SK-N-SH (cell line): ENCODE results near the gene ZFP64. TPM values are rescaled to one million over a fixed set of nuclear protein-coding genes. Genes with fewer than 3 reads are reported as not detected.

ENCODE experiments used
- CTCF ChIA-PET: fragments of 300-600, 350-600 bp; formaldehyde crosslinking; extraction: SDS; loops from one replicate; lab custom pipeline; 2021; lab: Yijun Ruan, JAX
- POLR2A ChIA-PET: fragments of 350-600 bp; sonication (Branson Sonifier 250); formaldehyde crosslinking; extraction: SDS; loops from one replicate; lab custom pipeline; 2020; ENCODE audit warnings: antibody characterized with exemption, inconsistent platforms; lab: Yijun Ruan, JAX
- DNase-seq: peaks from one replicate; pipeline ENCODE4 v3.0.0; 2012
- H2AFZ ChIP-seq: fragments of 200-600 bp; sonication (generic); 2 replicates; pipeline ENCODE4 v1.8.1; 2016; ENCODE audit warnings: antibody characterized with exemption, mild to moderate bottlenecking, low read depth
- H3F3A ChIP-seq: fragments of 200-600 bp; sonication (generic); replicated peaks from 2 replicates; pipeline ENCODE3; 2016; ENCODE audit warnings: antibody characterized with exemption, mild to moderate bottlenecking; ENCODE audit not compliant: insufficient read depth
- H3K27ac ChIP-seq, 2 experiments: fragments of 200-500 bp in 1 of 2; fragments of 200-600 bp in 1 of 2; sonication (Bioruptor generic) in 1 of 2; sonication (generic), shearing (Covaris generic) in 1 of 2; 2 replicates each; pipeline versions ENCODE4 v1.5.1 to v1.6.1; 2014 to 2016; ENCODE audit warnings: low read depth in 2 of 2, inconsistent platforms in 1 of 2, low read length in 1 of 2, mild to moderate bottlenecking in 1 of 2, mixed read lengths in 1 of 2
- H3K27me3 ChIP-seq: fragments of 200-600 bp; sonication (generic), shearing (Covaris generic); 2 replicates; pipeline ENCODE4 v1.6.1; 2016; ENCODE audit warnings: mixed run types; ENCODE audit not compliant: insufficient read depth
- H3K36me3 ChIP-seq, 2 experiments: fragments of 200-500 bp in 1 of 2; fragments of 200-600 bp in 1 of 2; sonication (Bioruptor generic) in 1 of 2; sonication (generic) in 1 of 2; replicated peaks in 1 of 2; 2 replicates each; pipeline versions ENCODE3 to v1.5.1; 2014 to 2016; ENCODE audit warnings: low read length in 1 of 2, mild to moderate bottlenecking in 1 of 2; ENCODE audit not compliant: insufficient read depth in 2 of 2, control insufficient read depth in 1 of 2
- H3K4me1 ChIP-seq, 2 experiments: fragments of 200-500 bp in 1 of 2; fragments of 200-600 bp in 1 of 2; sonication (Bioruptor generic) in 1 of 2; sonication (generic), shearing (Covaris generic) in 1 of 2; 2 replicates each; pipeline versions ENCODE4 v1.5.1 to v1.6.1; 2014 to 2016; ENCODE audit warnings: low read depth in 1 of 2, low read length in 1 of 2, mixed run types in 1 of 2; ENCODE audit not compliant: insufficient read depth in 2 of 2, control insufficient read depth in 1 of 2
- H3K4me2 ChIP-seq: fragments of 200-600 bp; sonication (generic), shearing (Covaris generic); 2 replicates; pipeline ENCODE4 v1.6.1; 2017; ENCODE audit warnings: mixed run types
- H3K4me3 ChIP-seq, 2 experiments: fragments of 200-500 bp in 1 of 2; fragments of 200-600 bp in 1 of 2; sonication (Bioruptor generic) in 1 of 2; sonication (generic), shearing (Covaris generic) in 1 of 2; 2 replicates each; pipeline versions ENCODE4 v1.5.1 to v1.8.1; 2014 to 2016; ENCODE audit warnings: low read depth in 2 of 2, inconsistent platforms in 1 of 2, low read length in 1 of 2, mild to moderate bottlenecking in 1 of 2, mixed read lengths in 1 of 2, moderate library complexity in 1 of 2
- H3K79me2 ChIP-seq: fragments of 200-600 bp; sonication (generic); 2 replicates; pipeline ENCODE4 v1.8.1; 2017; ENCODE audit warnings: mild to moderate bottlenecking; ENCODE audit not compliant: insufficient read depth
- H3K9ac ChIP-seq: fragments of 200-600 bp; sonication (generic); 2 replicates; pipeline ENCODE4 v1.6.1; 2017; ENCODE audit warnings: mixed run types
- H3K9me2 ChIP-seq: fragments of 200-600 bp; sonication (generic); 2 replicates; pipeline ENCODE4 v1.6.1; 2017; ENCODE audit warnings: mixed run types
- H3K9me3 ChIP-seq: fragments of 200-600 bp; sonication (generic); 2 replicates; pipeline ENCODE4 v1.6.1; 2017; ENCODE audit warnings: mixed run types, mild to moderate bottlenecking, moderate library complexity
- H4K20me1 ChIP-seq: fragments of 200-600 bp; sonication (generic); 2 replicates; pipeline ENCODE4 v1.6.1; 2017; ENCODE audit warnings: mild to moderate bottlenecking, mixed run types; ENCODE audit not compliant: insufficient read depth
- CHD2 ChIP-seq: fragments of 150-350 bp; IDR thresholded peaks from 2 replicates; pipeline ENCODE4 v1.6.1; 2018; ENCODE audit warnings: low read length; ENCODE audit not compliant: partially characterized antibody
- CTCF ChIP-seq: fragments of 200-600 bp; sonication (generic); IDR thresholded peaks from 2 replicates; pipeline ENCODE4 v1.6.1; 2017; ENCODE audit warnings: antibody characterized with exemption, mild to moderate bottlenecking, moderate library complexity
- EP300 ChIP-seq, 2 experiments: IDR thresholded peaks; 2 replicates each; pipeline versions ENCODE4 v1.4.0 to v1.6.1; 2012; ENCODE audit warnings: borderline replicate concordance in 1 of 2, low read depth in 1 of 2, low read length in 1 of 2
- EZH2phosphoT487 ChIP-seq: fragments of 200-600 bp; sonication (generic); IDR thresholded peaks from 2 replicates; pipeline ENCODE4 v1.6.1; 2017; ENCODE audit warnings: low read depth, mixed run types, mild to moderate bottlenecking, antibody characterized with exemption, moderate library complexity, borderline replicate concordance
- FOXM1 ChIP-seq: IDR thresholded peaks from 2 replicates; pipeline ENCODE4 v1.4.0; 2012; ENCODE audit warnings: low read depth, mild to moderate bottlenecking
- MAX ChIP-seq: IDR thresholded peaks from 2 replicates; pipeline ENCODE4 v1.4.0; 2012; ENCODE audit warnings: low read depth
- REST ChIP-seq: IDR thresholded peaks from 2 replicates; pipeline ENCODE4 v1.6.1; 2012; ENCODE audit warnings: mild to moderate bottlenecking, low read depth, low read length, moderate library complexity
- RXRA ChIP-seq: IDR thresholded peaks from 2 replicates; pipeline ENCODE4 v1.4.0; 2012; ENCODE audit warnings: low read depth, mild to moderate bottlenecking, borderline replicate concordance
- TAF1 ChIP-seq: IDR thresholded peaks from 2 replicates; pipeline ENCODE4 v1.6.1; 2012; ENCODE audit warnings: low read depth, mild to moderate bottlenecking, low read length, moderate library complexity, borderline replicate concordance
- USF2 ChIP-seq: fragments of 150-350 bp; IDR thresholded peaks from 2 replicates; pipeline ENCODE4 v1.6.1; 2017; ENCODE audit warnings: antibody characterized with exemption, low read length, low read depth, borderline replicate concordance
- YY1 ChIP-seq: IDR thresholded peaks from 2 replicates; pipeline ENCODE4 v1.4.0; 2012; ENCODE audit warnings: low read depth, mild to moderate bottlenecking
- WGBS: methylation state at CpG from one replicate; pipeline ENCODE4 v1.1.6; 2017; ENCODE audit warnings: low lambda C conversion rate; 5-methylcytosine and 5-hydroxymethylcytosine counted together
- polyA plus RNA-seq, 3 experiments: library from polyadenylated mRNA; depleted of rRNA; stranded (reverse); fragments of >200 nt; gene quantifications; 2 replicates each; pipeline ENCODE4 v1.2.3, GENCODE V29; 2012

ZFP64 gene
- polyA plus RNA-seq, 1 of the 3 experiments (the other 2 are of a cell fraction), result 12.8 TPM

GRCh38 chr20:52110456-52110855 lies 81.1 kb downstream of the ZFP64 start:
- Histone ChIP-seq H3K27ac (no peak overlapping the region), H3K36me3 (no peaks in the 10 kb centered on the region), H4K20me1 (no peaks in the 10 kb centered on the region), H3K9me3 (no peaks in the 10 kb centered on the region), H2AFZ (no peak overlapping the region), H3K79me2 (no peaks in the 10 kb centered on the region), H3K9me2 (no peaks in the 10 kb centered on the region), H3K9ac (no peak overlapping the region), H3F3A (peaks cover 6% of the 10 kb centered on the region), H3K4me1 (no peaks in the 10 kb centered on the region), H3K4me2 (no peak overlapping the region), H3K4me3 (no peak overlapping the region), H3K27me3 (no peaks in the 10 kb centered on the region)
- ChIA-PET CTCF (interaction anchor here (0.6 to 1.6 kb wide), 3 partner anchors 11 to 20 kb away, joined by 3 to 6 read pairs (median 3); no protein-coding TSS in a partner anchor), POLR2A (no interaction called here)
- 100% methylated on average over 5 of the region's 6 CpGs for WGBS
- TF ChIP-seq TAF1, result no peak
- no peak for TF ChIP-seq USF2
- no peak for TF ChIP-seq EZH2phosphoT487
- no peak for TF ChIP-seq CTCF
- TF ChIP-seq RXRA, result no peak
- TF ChIP-seq FOXM1, result no peak
- DNase-seq, result no peak

GRCh38 chr20:52105442-52106422 lies 85.8 kb downstream of the ZFP64 start:
- 64% methylated on average over 46 of the region's 47 CpGs for WGBS
- H3K27me3 ChIP-seq, result no peaks in the 10 kb centered on the region
- H3K4me2 ChIP-seq, result no peak overlapping the region
- H3K4me3 ChIP-seq, result no peak overlapping the region
- no peak for TF ChIP-seq CHD2
- TF ChIP-seq MAX, result no peak
- no peak for TF ChIP-seq EP300 (IDR thresholded peaks at IDR 0.05; ENCODE audit: borderline replicate concordance in 1 of 2, low read depth in 1 of 2, low read length in 1 of 2)
- no peak for TF ChIP-seq YY1
- no peak for TF ChIP-seq REST
- H3K4me1 ChIP-seq, result no peaks in the 10 kb centered on the region
- H3K79me2 ChIP-seq, result no peaks in the 10 kb centered on the region
- no peaks in the 10 kb centered on the region for H3K9me3 ChIP-seq
- H4K20me1 ChIP-seq, result no peaks in the 10 kb centered on the region
- DNase-seq, result no peak
- no peak overlapping the region for H3K9ac ChIP-seq
- no peaks in the 10 kb centered on the region for H3K9me2 ChIP-seq
- H3K36me3 ChIP-seq, result no peaks in the 10 kb centered on the region
- CTCF ChIA-PET, result interaction anchor here (1.1 to 2.1 kb wide), 2 partner anchors 13 to 14 kb away, joined by 4 to 5 read pairs; no protein-coding TSS in a partner anchor
- H3F3A ChIP-seq, result peaks cover 6% of the 10 kb centered on the region
- POLR2A ChIA-PET, result no interaction called here
- no peak overlapping the region for H3K27ac ChIP-seq
- no peak overlapping the region for H2AFZ ChIP-seq
